ENCODE data around the gene CADM2. TPM values are rescaled to one million over a fixed set of nuclear protein-coding genes. Genes with fewer than 3 reads are reported as not detected.

CADM2 gene
- total and polyA plus RNA-seq, 2 donors (not counting 3 experiments of a cell fraction or from before 2014, with no cell fraction given): not detected

GRCh38 chr3:85781806-85782205 is 823.0 kb downstream of the CADM2 start:
- H3K4me3 ChIP-seq (replicated peaks in 1 of 3; ENCODE audit: insufficient read depth in 1 of 3, low read depth in 1 of 3, low read length in 3 of 3): no peak overlapping the region
- no peaks in the 10 kb centered on the region for H3K9me3 ChIP-seq (replicated peaks; ENCODE audit: control insufficient read depth, insufficient read depth, low read length)
- intact Hi-C loops (cut with micrococcal nuclease): no loop called here
- peaks cover 4% of the 10 kb centered on the region for H3K4me1 ChIP-seq (ENCODE audit: control insufficient read depth, extremely low read depth, insufficient read depth, low read length)
- no peak overlapping the region for H3K9ac ChIP-seq (replicated peaks; ENCODE audit: extremely low read depth, insufficient read depth, low read length)
- no TSS peak for BruUV-seq (replicated peaks)
- dilution Hi-C loops (cut with MboI; ENCODE audit: extremely low pct_ligation_motif_present, low sequenced_read_pairs): no loop called here
- no peak for FAIRE-seq
- TF ChIP-seq FOS (IDR thresholded peaks at IDR 0.05; ENCODE audit: borderline replicate concordance, insufficient read depth, low read length) (no peak), EZH2 (IDR thresholded peaks at IDR 0.05; ENCODE audit: borderline replicate concordance, low read depth, low read length, severe bottlenecking) (no peak), POLR2A (IDR thresholded peaks at IDR 0.05; ENCODE audit: low read depth, low read length) (no peak), GATA2 (IDR thresholded peaks at IDR 0.05; ENCODE audit: insufficient read depth, insufficient read length, low read depth, low read length) (no peak), JUN (IDR thresholded peaks at IDR 0.05; ENCODE audit: borderline replicate concordance, insufficient read depth, insufficient read length, low read depth) (no peak), POLR2AphosphoS5 (IDR thresholded peaks at IDR 0.05; ENCODE audit: insufficient read depth, low read depth, low read length) (no peak), CTCF (IDR thresholded peaks at IDR 0.05; ENCODE audit: extremely low read depth in 1 of 2, insufficient read depth in 1 of 2, low read depth in 1 of 2, low read length in 2 of 2) (no peak), MYC (IDR thresholded peaks at IDR 0.05; ENCODE audit: low read depth, low read length) (no peak), MAX (IDR thresholded peaks at IDR 0.05; ENCODE audit: insufficient read depth, insufficient read length) (no peak)
- H3K27me3 ChIP-seq (ENCODE audit: control insufficient read depth in 2 of 2, insufficient read depth in 2 of 2, low read length in 2 of 2): no peaks in the 10 kb centered on the region
- H3K4me2 ChIP-seq (ENCODE audit: insufficient read depth, low read length): no peak overlapping the region
- H4K20me1 ChIP-seq (replicated peaks; ENCODE audit: control insufficient read depth, extremely low read depth, insufficient read depth, low read length): no peaks in the 10 kb centered on the region
- ChIA-PET POLR2A (no interaction called here), CTCF (no interaction called here)
- H3K36me3 ChIP-seq (ENCODE audit: control insufficient read depth in 2 of 2, extremely low read depth in 1 of 2, insufficient read depth in 2 of 2, low read length in 2 of 2): no peaks in the 10 kb centered on the region
- H2AFZ ChIP-seq (ENCODE audit: low read depth, low read length): no peak overlapping the region
- H3K9me1 ChIP-seq (replicated peaks; ENCODE audit: control insufficient read depth, extremely low read depth, insufficient read depth, low read length): no peaks in the 10 kb centered on the region
- DNase-seq (ENCODE audit: low read depth, low spot score): peak; percentile 49
- no peaks in the 10 kb centered on the region for H3K79me2 ChIP-seq (ENCODE audit: control insufficient read depth, insufficient read depth, low read length)
- no peak overlapping the region for H3K27ac ChIP-seq (ENCODE audit: insufficient read depth, low read depth, low read length)
